Uterus (tissue), 2 donors: ENCODE measurements around the gene USP34.

Experiments
- POLR2A ChIP-seq, 2 donors: fragments of 450-650 bp; IDR thresholded peaks; one replicate each; pipeline ENCODE4 v1.6.1; 2016; ENCODE audit warnings: antibody characterized with exemption in 2 of 2, mild to moderate bottlenecking in 1 of 2, moderate library complexity in 1 of 2
- TF ChIP-seq, protein P1 (sequence below), 4 experiments: fragments of 200-600 bp in 2 of 4; fragments of 450-650 bp in 2 of 4; sonication (generic) in 2 of 4; IDR thresholded peaks; one replicate each; pipeline ENCODE4 v1.5.1; 2016 to 2019; ENCODE audit warnings: antibody characterized with exemption in 4 of 4, mild to moderate bottlenecking in 2 of 4, moderate library complexity in 1 of 4

- TF ChIP-seq, protein P1, sequence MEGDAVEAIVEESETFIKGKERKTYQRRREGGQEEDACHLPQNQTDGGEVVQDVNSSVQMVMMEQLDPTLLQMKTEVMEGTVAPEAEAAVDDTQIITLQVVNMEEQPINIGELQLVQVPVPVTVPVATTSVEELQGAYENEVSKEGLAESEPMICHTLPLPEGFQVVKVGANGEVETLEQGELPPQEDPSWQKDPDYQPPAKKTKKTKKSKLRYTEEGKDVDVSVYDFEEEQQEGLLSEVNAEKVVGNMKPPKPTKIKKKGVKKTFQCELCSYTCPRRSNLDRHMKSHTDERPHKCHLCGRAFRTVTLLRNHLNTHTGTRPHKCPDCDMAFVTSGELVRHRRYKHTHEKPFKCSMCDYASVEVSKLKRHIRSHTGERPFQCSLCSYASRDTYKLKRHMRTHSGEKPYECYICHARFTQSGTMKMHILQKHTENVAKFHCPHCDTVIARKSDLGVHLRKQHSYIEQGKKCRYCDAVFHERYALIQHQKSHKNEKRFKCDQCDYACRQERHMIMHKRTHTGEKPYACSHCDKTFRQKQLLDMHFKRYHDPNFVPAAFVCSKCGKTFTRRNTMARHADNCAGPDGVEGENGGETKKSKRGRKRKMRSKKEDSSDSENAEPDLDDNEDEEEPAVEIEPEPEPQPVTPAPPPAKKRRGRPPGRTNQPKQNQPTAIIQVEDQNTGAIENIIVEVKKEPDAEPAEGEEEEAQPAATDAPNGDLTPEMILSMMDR (IDR thresholded peaks at IDR 0.05), result no peak
- TF ChIP-seq POLR2A (IDR thresholded peaks at IDR 0.05), result no peak
Measured at GRCh38 chr2:61471905-61472805, 1.3 kb upstream of the USP34 start.
